ENCODE data around the gene DNAJB6. TPM values are rescaled to one million over a fixed set of nuclear protein-coding genes. Genes with fewer than 3 reads are reported as not detected.

DNAJB6 gene
- total RNA-seq: 90.7 TPM

GRCh38 chr7:157336383-157337315 lies at the start of gene DNAJB6:
Gene DNAJB6, plus strand, starts transcription at chr7:157337004. Its CDS starts 21,569 bp downstream, at chr7:157358573.

Other genes with a start within 250 kb of the DNAJB6 start
- 56.1 TPM for gene UBE3C, start 198.1 kb upstream of the DNAJB6 start, total RNA-seq